ENCODE measurements around the gene SPRYD4. TPM values are rescaled to one million over a fixed set of nuclear protein-coding genes. Genes with fewer than 3 reads are reported as not detected.
A peak's percentile ranks its signal among the peaks of the same experiment; 100 is the strongest.
"Not testable (repeated sequence)": the region's sequence is repeated elsewhere in the genome, so short reads cannot be mapped to it uniquely, and the experiment has no call there.

Gene SPRYD4
- polyA plus RNA-seq, 6 donors from 2014 or later, result 0.59 to 2.6 (median 2.0) TPM

- ATAC-seq (ENCODE audit: low read depth in 2 of 2) (no peak), DNase-seq (no peak)
- Mint-ChIP-seq H3K4me1 (peaks cover 15 to 18% (median 15%) of the 10 kb centered on the region in 3 donors), H3K4me3 (peak overlapping the region; percentile 22 to 98 (median 93)), H3K9me3 (peaks cover 0 to 2% (median 0%) of the 10 kb centered on the region in 7 donors), H3K27me3 (peaks cover 9 to 18% (median 13%) of the 10 kb centered on the region in 3 donors), H3K36me3 (no peaks in the 10 kb centered on the region), H3K27ac (no peak overlapping the region)
Observed at GRCh38 chr12:56486694-56487093, 18.3 kb downstream of the SPRYD4 start.

- peak; percentile 30 for DNase-seq
Observed at GRCh38 chr12:56487448-56488040, 19.2 kb downstream of the SPRYD4 start.

GRCh38 chr12:56488041-56488955 lies 19.9 kb downstream of the SPRYD4 start, which contains the start of gene GLS2:
TSS of gene GLS2 (minus strand) at chr12:56488161. CDS start at chr12:56488118, 43 bp downstream.
- Mint-ChIP-seq H3K9me3 (peaks cover 0 to 2% (median 0%) of the 10 kb centered on the region in 7 donors), H3K27ac (peak within 1 kb of the TSS; percentile 67 to 83 (median 77)), H3K4me1 (peaks cover 15 to 18% (median 15%) of the 10 kb centered on the region in 3 donors), H3K36me3 (no peaks in the 10 kb centered on the region), H3K4me3 (peak within 1 kb of the TSS; percentile 84 to 98 (median 95)), H3K27me3 (peaks cover 9 to 21% (median 16%) of the 10 kb centered on the region in 3 donors)
- DNase-seq, result peak; percentile 77
- ATAC-seq (ENCODE audit: low read depth in 2 of 2), result peak; percentile 97

More at GRCh38 chr12:56487448-56488040, 19.2 kb downstream of the SPRYD4 start:
- Mint-ChIP-seq H3K27me3 (peaks cover 9 to 21% (median 16%) of the 10 kb centered on the region in 3 donors), H3K27ac (peak overlapping the region in 5 of 6 donors; percentile 60 to 73 (median 67)), H3K9me3 (peaks cover 0 to 2% (median 0%) of the 10 kb centered on the region in 7 donors), H3K4me1 (peaks cover 15 to 18% (median 15%) of the 10 kb centered on the region in 3 donors), H3K4me3 (peak overlapping the region; percentile 84 to 98 (median 95)), H3K36me3 (no peaks in the 10 kb centered on the region)
- peak; percentile 15 to 18 for ATAC-seq (ENCODE audit: low read depth in 2 of 2)

- DNase-seq (no peak), ATAC-seq (ENCODE audit: low read depth in 2 of 2) (no peak)
- Mint-ChIP-seq H3K9me3 (peaks cover 0 to 2% (median 0%) of the 10 kb centered on the region in 7 donors), H3K4me1 (peaks cover 15 to 18% (median 15%) of the 10 kb centered on the region in 3 donors), H3K27ac (no peak overlapping the region), H3K27me3 (peaks cover 9 to 21% (median 16%) of the 10 kb centered on the region in 3 donors), H3K4me3 (peak overlapping the region in 1 of 8 donors; percentile 70), H3K36me3 (no peaks in the 10 kb centered on the region)
Observed at GRCh38 chr12:56490360-56490759, 22.0 kb downstream of the SPRYD4 start.

- DNase-seq; ATAC-seq (ENCODE audit: low read depth in 2 of 2); H3K36me3 Mint-ChIP-seq; H3K4me3 Mint-ChIP-seq; H3K27ac Mint-ChIP-seq; H3K9me3 Mint-ChIP-seq: not testable (repeated sequence)
- Mint-ChIP-seq H3K4me1 (peaks cover 2 to 13% (median 7%) of the 10 kb centered on the region in 3 donors), H3K27me3 (peaks cover 5 to 21% (median 16%) of the 10 kb centered on the region in 3 donors)
Observed at GRCh38 chr12:56493409-56494105, 25.2 kb downstream of the SPRYD4 start.

DNA sequence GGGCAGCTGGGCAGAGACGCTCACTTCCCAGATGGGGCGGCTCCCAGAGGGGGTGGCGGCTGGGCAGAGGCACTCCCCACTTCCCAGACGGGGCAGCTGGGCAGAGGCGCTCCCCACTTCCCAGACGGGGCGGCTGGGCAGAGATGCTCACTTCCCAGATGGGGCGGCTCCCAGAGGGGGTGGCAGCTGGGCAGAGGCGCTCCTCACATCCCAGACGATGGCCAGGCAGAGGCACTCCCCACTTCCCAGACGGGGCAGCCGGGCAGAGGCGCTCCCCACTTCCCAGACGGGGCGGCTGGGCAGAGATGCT lies 25.7 kb downstream of the SPRYD4 start:
- H3K27me3 Mint-ChIP-seq, result peaks cover 5 to 21% (median 16%) of the 10 kb centered on the region in 3 donors
- not testable (repeated sequence) for H3K4me1 Mint-ChIP-seq; ATAC-seq (ENCODE audit: low read depth in 2 of 2); H3K4me3 Mint-ChIP-seq; DNase-seq; H3K27ac Mint-ChIP-seq; H3K9me3 Mint-ChIP-seq; H3K36me3 Mint-ChIP-seq

DNA sequence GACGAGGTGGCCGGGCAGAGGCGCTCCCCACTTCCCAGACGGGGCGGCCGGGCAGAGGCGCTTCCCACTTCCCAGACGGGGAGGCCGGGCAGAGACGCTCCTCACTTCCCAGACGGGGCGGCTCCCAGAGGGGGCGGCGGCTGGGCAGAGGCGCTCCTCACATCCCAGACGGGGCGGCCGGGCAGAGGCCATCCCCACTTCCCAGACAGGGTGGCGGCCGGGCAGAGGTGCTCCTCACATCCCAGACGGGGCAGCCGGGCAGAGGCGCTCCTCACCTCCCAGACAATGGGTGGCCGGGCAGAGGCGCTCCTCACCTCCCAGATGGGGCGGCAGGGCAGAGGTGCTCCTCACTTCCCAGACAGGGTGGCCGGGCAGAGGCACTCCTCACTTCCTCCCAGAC lies 26.1 kb downstream of the SPRYD4 start:
- not testable (repeated sequence) for ATAC-seq (ENCODE audit: low read depth in 2 of 2); H3K27ac Mint-ChIP-seq; H3K9me3 Mint-ChIP-seq; DNase-seq; H3K36me3 Mint-ChIP-seq; H3K4me1 Mint-ChIP-seq; H3K4me3 Mint-ChIP-seq
- peaks cover 5 to 21% (median 16%) of the 10 kb centered on the region in 3 donors for H3K27me3 Mint-ChIP-seq

GRCh38 chr12:56496704-56497103 lies 28.3 kb downstream of the SPRYD4 start:
- Mint-ChIP-seq H3K27ac (peak overlapping the region in 1 of 6 donors; percentile 76), H3K4me3 (peak overlapping the region in 6 of 8 donors; percentile 62 to 79 (median 68)), H3K4me1 (peaks cover 0 to 10% (median 9%) of the 10 kb centered on the region in 3 donors)
- DNase-seq, result peak; percentile 13
- not testable (repeated sequence) for H3K9me3 Mint-ChIP-seq; H3K36me3 Mint-ChIP-seq; ATAC-seq (ENCODE audit: low read depth in 2 of 2); H3K27me3 Mint-ChIP-seq

- not testable (repeated sequence) for H3K4me3 Mint-ChIP-seq; DNase-seq; H3K27me3 Mint-ChIP-seq; ATAC-seq (ENCODE audit: low read depth in 2 of 2); H3K36me3 Mint-ChIP-seq; H3K9me3 Mint-ChIP-seq
- peak overlapping the region in 1 of 6 donors; percentile 17 for H3K27ac Mint-ChIP-seq
- peaks cover 0 to 10% (median 9%) of the 10 kb centered on the region in 3 donors for H3K4me1 Mint-ChIP-seq
Observed at GRCh38 chr12:56498126-56498902, 29.9 kb downstream of the SPRYD4 start.

DNA sequence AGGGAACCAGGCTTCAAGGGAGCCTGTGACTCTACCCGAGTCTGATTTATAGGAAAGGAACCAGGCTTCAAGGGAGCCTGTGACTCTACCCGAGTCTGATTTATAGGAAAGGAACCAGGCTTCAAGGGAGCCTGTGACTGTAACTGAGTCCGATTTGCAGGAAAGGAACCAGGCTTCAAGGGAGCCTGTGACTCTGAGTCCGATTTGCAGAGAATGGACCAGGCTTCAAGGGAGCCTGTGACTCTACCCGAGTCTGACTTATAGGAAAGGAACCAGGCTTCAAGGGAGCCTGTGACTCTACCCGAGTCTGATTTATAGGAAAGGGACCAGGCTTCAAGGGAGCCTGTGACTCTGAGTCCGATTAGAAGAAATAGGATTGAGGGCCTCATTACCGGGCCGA lies 31.1 kb downstream of the SPRYD4 start:
- DNase-seq; H3K27ac Mint-ChIP-seq; H3K27me3 Mint-ChIP-seq; H3K36me3 Mint-ChIP-seq; ATAC-seq (ENCODE audit: low read depth in 2 of 2); H3K4me3 Mint-ChIP-seq; H3K9me3 Mint-ChIP-seq: not testable (repeated sequence)
- peaks cover 0 to 10% (median 9%) of the 10 kb centered on the region in 3 donors for H3K4me1 Mint-ChIP-seq

DNA sequence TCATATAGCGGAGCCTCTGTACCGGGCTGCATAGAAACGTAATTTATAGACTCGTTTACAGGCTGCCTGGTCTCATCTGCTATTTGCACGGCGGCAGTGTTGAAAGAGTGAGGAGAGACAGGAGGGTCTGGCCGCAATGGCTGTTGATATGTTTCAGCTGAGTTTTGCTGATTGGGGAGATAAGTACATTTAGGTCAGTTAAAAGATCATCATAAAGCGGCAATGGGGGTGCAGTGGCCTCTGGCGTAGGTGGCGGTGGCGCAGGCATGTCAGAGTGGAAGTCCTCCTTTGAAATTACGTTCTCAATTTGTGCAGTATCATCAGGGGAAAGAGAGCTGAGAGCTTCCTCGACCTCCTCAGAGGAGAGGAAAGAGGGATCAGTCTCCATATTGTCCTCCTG lies 31.5 kb downstream of the SPRYD4 start:
- ATAC-seq (ENCODE audit: low read depth in 2 of 2); H3K4me3 Mint-ChIP-seq; H3K9me3 Mint-ChIP-seq; H3K27me3 Mint-ChIP-seq; H3K27ac Mint-ChIP-seq; DNase-seq; H3K36me3 Mint-ChIP-seq: not testable (repeated sequence)
- H3K4me1 Mint-ChIP-seq, result peaks cover 0 to 10% (median 9%) of the 10 kb centered on the region in 3 donors

- H3K4me3 Mint-ChIP-seq, result no peak overlapping the region
- peaks cover 0 to 5% (median 4%) of the 10 kb centered on the region in 3 donors for H3K4me1 Mint-ChIP-seq
- ATAC-seq (ENCODE audit: low read depth in 2 of 2), result no peak
- H3K9me3 Mint-ChIP-seq, result no peaks in the 10 kb centered on the region
- H3K27me3 Mint-ChIP-seq, result peaks cover 5 to 22% (median 15%) of the 10 kb centered on the region in 3 donors
- no peak overlapping the region for H3K27ac Mint-ChIP-seq
- DNase-seq, result no peak
- no peaks in the 10 kb centered on the region for H3K36me3 Mint-ChIP-seq
Observed at GRCh38 chr12:56510786-56511185, 42.4 kb downstream of the SPRYD4 start.
